Lung (tissue), 12 donors: Measurements from ENCODE around the gene AMIGO3. TPM values are rescaled to one million over a fixed set of nuclear protein-coding genes. Genes with fewer than 3 reads are reported as not detected.

Experiments
- ATAC-seq: fragments of 200-7000 bp; cut with Tn5 transposase; one replicate; pipeline ENCODE4 v1.9.1; 2020; ENCODE audit warnings: moderate number of reproducible peaks; ENCODE audit not compliant: insufficient read depth, low FRiP score
- DNase-seq, 3 donors: peaks; one replicate each; pipeline ENCODE4 v3.0.0-alpha.2; 2013 to 2017
- H3K27ac ChIP-seq, 2 donors: one replicate each; pipeline ENCODE4 v1.5.1; 2013; ENCODE audit warnings: mild to moderate bottlenecking in 2 of 2, moderate library complexity in 2 of 2, control low read depth in 1 of 2, inconsistent platforms in 1 of 2, low read depth in 1 of 2, low read length in 1 of 2
- H3K27me3 ChIP-seq, 3 donors: one replicate each; pipeline ENCODE4 v1.5.1; 2013; ENCODE audit warnings: low read length in 2 of 3; ENCODE audit not compliant: control insufficient read depth in 3 of 3, insufficient read depth in 3 of 3
- H3K36me3 ChIP-seq, 4 donors: one replicate each; pipeline ENCODE4 v1.5.1; 2013; ENCODE audit warnings: low read length in 4 of 4, mild to moderate bottlenecking in 1 of 4, moderate library complexity in 1 of 4; ENCODE audit not compliant: control insufficient read depth in 4 of 4, insufficient read depth in 4 of 4
- H3K4me1 ChIP-seq, 5 donors: one replicate each; pipeline ENCODE4 v1.5.1; 2013; ENCODE audit warnings: low read length in 5 of 5, mild to moderate bottlenecking in 2 of 5, moderate library complexity in 1 of 5; ENCODE audit not compliant: control insufficient read depth in 5 of 5, insufficient read depth in 5 of 5
- H3K4me3 ChIP-seq: one replicate; pipeline ENCODE4 v1.5.1; 2013; ENCODE audit warnings: mild to moderate bottlenecking, control low read depth, moderate library complexity
- H3K9ac ChIP-seq, 2 donors: one replicate each; pipeline ENCODE4 v1.5.1; 2013; ENCODE audit warnings: low read length in 2 of 2, control low read depth in 1 of 2; ENCODE audit not compliant: insufficient read depth in 1 of 2
- H3K9me3 ChIP-seq, 4 donors: one replicate each; pipeline ENCODE4 v1.5.1; 2013; ENCODE audit warnings: low read length in 3 of 4, mild to moderate bottlenecking in 1 of 4, moderate library complexity in 1 of 4; ENCODE audit not compliant: control insufficient read depth in 4 of 4, insufficient read depth in 3 of 4
- WGBS, 2 donors: extraction: QIAGEN DNeasy Blood & Tissue Kit; methylation state at CpG; one replicate each; pipeline ENCODE4 v1.1.7; 2013; 5-methylcytosine and 5-hydroxymethylcytosine counted together
- polyA plus RNA-seq, 2 donors: library from polyadenylated mRNA; stranded (reverse); fragments of 200-250 nt; gene quantifications; one replicate each; pipeline ENCODE4 v1.2.1, GENCODE V29; 2013
- total RNA-seq, 2 donors: library from RNA; depleted of rRNA in 1 of 2; stranded (reverse); fragments of >200 nt in 1 of 2; gene quantifications; one replicate each; pipeline ENCODE4 v1.2.1, GENCODE V29; 2014 to 2021
- TF ChIP-seq, protein P1 (sequence below): IDR thresholded peaks from 2 replicates; pipeline ENCODE4 v1.5.1; 2012; ENCODE audit warnings: mild to moderate bottlenecking; ENCODE audit errors: control extremely low read depth, extremely low read depth
- donor health status: control.
- donor health status: control.
- donor health status: Bipolar disorder and iron deficiency.
- donor health status: healthy.
- donor health status: DM: yes; HTN: yes; CAD: no.

Gene AMIGO3
- total and polyA plus RNA-seq, 4 donors: 0.25 to 0.63 (median 0.51) TPM; not detected in 1

- peaks cover 0 to 19% (median 15%) of the 10 kb centered on the region in 4 donors for H3K36me3 ChIP-seq
- no peak overlapping the region for H3K4me3 ChIP-seq
- WGBS, 2 donors: 75 to 90% methylated on average over 2 of the region's 2 CpGs
- ATAC-seq (no peak), DNase-seq (no peak)
- TF ChIP-seq, protein P1, sequence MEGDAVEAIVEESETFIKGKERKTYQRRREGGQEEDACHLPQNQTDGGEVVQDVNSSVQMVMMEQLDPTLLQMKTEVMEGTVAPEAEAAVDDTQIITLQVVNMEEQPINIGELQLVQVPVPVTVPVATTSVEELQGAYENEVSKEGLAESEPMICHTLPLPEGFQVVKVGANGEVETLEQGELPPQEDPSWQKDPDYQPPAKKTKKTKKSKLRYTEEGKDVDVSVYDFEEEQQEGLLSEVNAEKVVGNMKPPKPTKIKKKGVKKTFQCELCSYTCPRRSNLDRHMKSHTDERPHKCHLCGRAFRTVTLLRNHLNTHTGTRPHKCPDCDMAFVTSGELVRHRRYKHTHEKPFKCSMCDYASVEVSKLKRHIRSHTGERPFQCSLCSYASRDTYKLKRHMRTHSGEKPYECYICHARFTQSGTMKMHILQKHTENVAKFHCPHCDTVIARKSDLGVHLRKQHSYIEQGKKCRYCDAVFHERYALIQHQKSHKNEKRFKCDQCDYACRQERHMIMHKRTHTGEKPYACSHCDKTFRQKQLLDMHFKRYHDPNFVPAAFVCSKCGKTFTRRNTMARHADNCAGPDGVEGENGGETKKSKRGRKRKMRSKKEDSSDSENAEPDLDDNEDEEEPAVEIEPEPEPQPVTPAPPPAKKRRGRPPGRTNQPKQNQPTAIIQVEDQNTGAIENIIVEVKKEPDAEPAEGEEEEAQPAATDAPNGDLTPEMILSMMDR: no peak
- no peak overlapping the region for H3K9ac ChIP-seq
- peaks cover 0 to 5% (median 0%) of the 10 kb centered on the region in 5 donors for H3K4me1 ChIP-seq
- no peaks in the 10 kb centered on the region for H3K27me3 ChIP-seq
- no peaks in the 10 kb centered on the region for H3K9me3 ChIP-seq
- H3K27ac ChIP-seq: no peak overlapping the region
Observed at GRCh38 chr3:49745986-49746385, 26.5 kb upstream of the AMIGO3 start.

- DNase-seq: no peak
- TF ChIP-seq, protein P1: no peak
- no peak overlapping the region for H3K4me3 ChIP-seq
- no peaks in the 10 kb centered on the region for H3K9me3 ChIP-seq
- H3K27ac ChIP-seq: no peak overlapping the region
- H3K27me3 ChIP-seq: no peaks in the 10 kb centered on the region
- H3K36me3 ChIP-seq: peaks cover 15 to 27% (median 20%) of the 10 kb centered on the region in 4 donors
- ATAC-seq: no peak
- H3K9ac ChIP-seq: no peak overlapping the region
- H3K4me1 ChIP-seq: no peaks in the 10 kb centered on the region
Observed at GRCh38 chr3:49740427-49740826, 20.9 kb upstream of the AMIGO3 start.

- WGBS, 2 donors: 93 to 95% methylated on average over 11 of the region's 11 CpGs
- peaks cover 17 to 39% (median 30%) of the 10 kb centered on the region in 4 donors for H3K36me3 ChIP-seq
- H3K4me3 ChIP-seq: no peak overlapping the region
- H3K27ac ChIP-seq: no peak overlapping the region
- no peaks in the 10 kb centered on the region for H3K27me3 ChIP-seq
- no peak overlapping the region for H3K9ac ChIP-seq
- H3K9me3 ChIP-seq: no peaks in the 10 kb centered on the region
- DNase-seq: no peak
- TF ChIP-seq, protein P1: no peak
- H3K4me1 ChIP-seq: no peaks in the 10 kb centered on the region
- no peak for ATAC-seq
Observed at GRCh38 chr3:49738067-49738713, 18.7 kb upstream of the AMIGO3 start.

GRCh38 chr3:49734752-49735151 lies 15.3 kb upstream of the AMIGO3 start:
- Histone ChIP-seq H3K36me3 (peaks cover 17 to 56% (median 39%) of the 10 kb centered on the region in 4 donors), H3K4me3 (no peak overlapping the region), H3K27me3 (no peaks in the 10 kb centered on the region), H3K4me1 (no peaks in the 10 kb centered on the region), H3K9me3 (no peaks in the 10 kb centered on the region), H3K9ac (no peak overlapping the region), H3K27ac (no peak overlapping the region)
- 95 to 97% methylated on average over 6 of the region's 6 CpGs for WGBS, 2 donors
- DNase-seq (no peak), ATAC-seq (no peak)
- TF ChIP-seq, protein P1: no peak
